ENCODE data around the gene PHACTR1. TPM values are rescaled to one million over a fixed set of nuclear protein-coding genes. Genes with fewer than 3 reads are reported as not detected.

PHACTR1 gene
- total RNA-seq, 1 donor from 2014 or later, result 8.5 TPM

- Histone ChIP-seq H4K20me1 (ENCODE audit: insufficient read depth, low read length) (no peaks in the 10 kb centered on the region), H3K9me3 (ENCODE audit: insufficient read depth, low read depth, low read length) (no peaks in the 10 kb centered on the region), H2AFZ (ENCODE audit: low read depth, low read length) (no peak overlapping the region), H3K4me2 (ENCODE audit: low read length) (no peak overlapping the region), H3K36me3 (ENCODE audit: insufficient read depth, low read length) (no peaks in the 10 kb centered on the region), H3K27ac (ENCODE audit: low read depth, low read length) (no peak overlapping the region), H3K9ac (ENCODE audit: low read length) (no peak overlapping the region), H3K79me2 (ENCODE audit: insufficient read depth, low read length) (no peaks in the 10 kb centered on the region), H3K27me3 (ENCODE audit: insufficient read depth, low read length) (no peaks in the 10 kb centered on the region), H3K4me3 (ENCODE audit: insufficient read depth, low read depth, low read length) (no peak overlapping the region), H3K4me1 (ENCODE audit: insufficient read depth, low read length) (no peaks in the 10 kb centered on the region)
- TF ChIP-seq CTCF (IDR thresholded peaks at IDR 0.05; ENCODE audit: insufficient read depth, low read depth, low read length), result no peak
- TF ChIP-seq EZH2 (IDR thresholded peaks at IDR 0.05; ENCODE audit: insufficient read depth, low read length), result no peak
- FAIRE-seq, result no peak
- DNase-seq (ENCODE audit: low read depth), result no peak
- H3K27me3 Mint-ChIP-seq (ENCODE audit: low read depth, unreplicated experiment), result no peaks in the 10 kb centered on the region
- no peaks in the 10 kb centered on the region for H3K36me3 Mint-ChIP-seq (ENCODE audit: low read depth, unreplicated experiment)
- no peak overlapping the region for H3K4me3 Mint-ChIP-seq (ENCODE audit: unreplicated experiment)
- H3K27ac Mint-ChIP-seq (ENCODE audit: unreplicated experiment), result no peak overlapping the region
- H3K4me1 Mint-ChIP-seq (ENCODE audit: low read depth, unreplicated experiment), result no peaks in the 10 kb centered on the region
- H3K9me3 Mint-ChIP-seq (ENCODE audit: unreplicated experiment), result no peaks in the 10 kb centered on the region
Measured at GRCh38 chr6:13097454-13097853, 380.9 kb downstream of the PHACTR1 start.

- H3K36me3 ChIP-seq (ENCODE audit: insufficient read depth, low read length), result no peaks in the 10 kb centered on the region
- no peaks in the 10 kb centered on the region for H3K27me3 ChIP-seq (ENCODE audit: insufficient read depth, low read length)
- no peak for DNase-seq (ENCODE audit: low read depth)
- no peak for FAIRE-seq
- H3K4me3 ChIP-seq (ENCODE audit: insufficient read depth, low read depth, low read length), result no peak overlapping the region
- Mint-ChIP-seq H3K27me3 (ENCODE audit: low read depth, unreplicated experiment) (no peaks in the 10 kb centered on the region), H3K4me1 (ENCODE audit: low read depth, unreplicated experiment) (no peaks in the 10 kb centered on the region), H3K9me3 (ENCODE audit: unreplicated experiment) (no peaks in the 10 kb centered on the region), H3K36me3 (ENCODE audit: low read depth, unreplicated experiment) (no peaks in the 10 kb centered on the region), H3K27ac (ENCODE audit: unreplicated experiment) (no peak overlapping the region), H3K4me3 (ENCODE audit: unreplicated experiment) (no peak overlapping the region)
- H3K4me2 ChIP-seq (ENCODE audit: low read length), result no peak overlapping the region
- no peaks in the 10 kb centered on the region for H3K79me2 ChIP-seq (ENCODE audit: insufficient read depth, low read length)
- H3K9ac ChIP-seq (ENCODE audit: low read length), result no peak overlapping the region
- H3K9me3 ChIP-seq (ENCODE audit: insufficient read depth, low read depth, low read length), result no peaks in the 10 kb centered on the region
- TF ChIP-seq EZH2 (IDR thresholded peaks at IDR 0.05; ENCODE audit: insufficient read depth, low read length) (no peak), CTCF (IDR thresholded peaks at IDR 0.05; ENCODE audit: insufficient read depth, low read depth, low read length) (no peak)
- no peak overlapping the region for H2AFZ ChIP-seq (ENCODE audit: low read depth, low read length)
- no peaks in the 10 kb centered on the region for H3K4me1 ChIP-seq (ENCODE audit: insufficient read depth, low read length)
- H3K27ac ChIP-seq (ENCODE audit: low read depth, low read length), result no peak overlapping the region
- H4K20me1 ChIP-seq (ENCODE audit: insufficient read depth, low read length), result no peaks in the 10 kb centered on the region
Measured at GRCh38 chr6:13098006-13098405, 381.4 kb downstream of the PHACTR1 start.

GRCh38 chr6:13098793-13099570, 382.4 kb downstream of the PHACTR1 start:
- Histone ChIP-seq H3K4me1 (ENCODE audit: insufficient read depth, low read length) (no peaks in the 10 kb centered on the region), H4K20me1 (ENCODE audit: insufficient read depth, low read length) (no peaks in the 10 kb centered on the region), H3K4me2 (ENCODE audit: low read length) (no peak overlapping the region), H3K4me3 (ENCODE audit: insufficient read depth, low read depth, low read length) (no peak overlapping the region), H3K9ac (ENCODE audit: low read length) (no peak overlapping the region), H3K27ac (ENCODE audit: low read depth, low read length) (no peak overlapping the region), H3K27me3 (ENCODE audit: insufficient read depth, low read length) (no peaks in the 10 kb centered on the region), H2AFZ (ENCODE audit: low read depth, low read length) (no peak overlapping the region), H3K36me3 (ENCODE audit: insufficient read depth, low read length) (no peaks in the 10 kb centered on the region), H3K79me2 (ENCODE audit: insufficient read depth, low read length) (no peaks in the 10 kb centered on the region), H3K9me3 (ENCODE audit: insufficient read depth, low read depth, low read length) (no peaks in the 10 kb centered on the region)
- FAIRE-seq (no peak), DNase-seq (ENCODE audit: low read depth) (no peak)
- Mint-ChIP-seq H3K36me3 (ENCODE audit: low read depth, unreplicated experiment) (no peaks in the 10 kb centered on the region), H3K4me1 (ENCODE audit: low read depth, unreplicated experiment) (no peaks in the 10 kb centered on the region), H3K27ac (ENCODE audit: unreplicated experiment) (no peak overlapping the region), H3K4me3 (ENCODE audit: unreplicated experiment) (no peak overlapping the region), H3K27me3 (ENCODE audit: low read depth, unreplicated experiment) (no peaks in the 10 kb centered on the region), H3K9me3 (ENCODE audit: unreplicated experiment) (no peaks in the 10 kb centered on the region)
- no peak for TF ChIP-seq EZH2 (IDR thresholded peaks at IDR 0.05; ENCODE audit: insufficient read depth, low read length)

Data from astrocyte (in vitro differentiated cells and primary cell).